HK-2 (cell line): Measurements from ENCODE around the gene VOPP1.

Experiments used
- DNase-seq: peaks from one replicate; pipeline ENCODE4 v3.0.0-alpha.2; 2018; ENCODE audit not compliant: unreplicated experiment

VOPP1 gene

GRCh38 chr7:55532150-55532917 lies 40.0 kb downstream of the VOPP1 start:
- no peak for DNase-seq

GRCh38 chr7:55531536-55531935 lies 40.8 kb downstream of the VOPP1 start:
- no peak for DNase-seq

- no peak for DNase-seq
These were observed 45.0 kb downstream of the VOPP1 start for GRCh38 chr7:55527307-55527706.

- DNase-seq = no peak
These were observed 45.5 kb downstream of the VOPP1 start for GRCh38 chr7:55526770-55527169.

GRCh38 chr7:55526329-55526728 lies 46.0 kb downstream of the VOPP1 start:
- DNase-seq = no peak

- DNase-seq = no peak
These were observed 47.6 kb downstream of the VOPP1 start for GRCh38 chr7:55524558-55525310.

DNA sequence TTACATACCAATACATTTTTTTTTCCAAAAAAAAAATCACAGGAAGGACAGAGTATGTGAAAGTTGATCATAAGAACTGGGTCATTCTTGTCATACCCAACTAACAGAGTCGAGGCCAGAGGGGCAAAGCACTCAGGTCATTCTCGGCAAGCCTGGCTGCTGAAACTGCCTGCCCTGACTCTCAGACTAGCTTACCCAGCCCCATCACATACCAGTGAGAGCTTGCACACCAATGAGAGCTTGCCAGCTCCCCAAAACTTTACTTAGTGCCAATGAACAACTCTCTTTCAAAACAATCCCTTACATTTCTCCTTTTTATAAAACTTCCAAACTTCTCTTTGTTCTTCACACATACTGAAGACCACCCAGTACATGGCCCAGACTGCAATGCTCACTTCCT lies 48.9 kb downstream of the VOPP1 start:
- no peak for DNase-seq

GRCh38 chr7:55521917-55522902 lies 50.1 kb downstream of the VOPP1 start:
- no peak for DNase-seq

GRCh38 chr7:55521512-55521911 lies 50.8 kb downstream of the VOPP1 start:
- DNase-seq = no peak

DNA sequence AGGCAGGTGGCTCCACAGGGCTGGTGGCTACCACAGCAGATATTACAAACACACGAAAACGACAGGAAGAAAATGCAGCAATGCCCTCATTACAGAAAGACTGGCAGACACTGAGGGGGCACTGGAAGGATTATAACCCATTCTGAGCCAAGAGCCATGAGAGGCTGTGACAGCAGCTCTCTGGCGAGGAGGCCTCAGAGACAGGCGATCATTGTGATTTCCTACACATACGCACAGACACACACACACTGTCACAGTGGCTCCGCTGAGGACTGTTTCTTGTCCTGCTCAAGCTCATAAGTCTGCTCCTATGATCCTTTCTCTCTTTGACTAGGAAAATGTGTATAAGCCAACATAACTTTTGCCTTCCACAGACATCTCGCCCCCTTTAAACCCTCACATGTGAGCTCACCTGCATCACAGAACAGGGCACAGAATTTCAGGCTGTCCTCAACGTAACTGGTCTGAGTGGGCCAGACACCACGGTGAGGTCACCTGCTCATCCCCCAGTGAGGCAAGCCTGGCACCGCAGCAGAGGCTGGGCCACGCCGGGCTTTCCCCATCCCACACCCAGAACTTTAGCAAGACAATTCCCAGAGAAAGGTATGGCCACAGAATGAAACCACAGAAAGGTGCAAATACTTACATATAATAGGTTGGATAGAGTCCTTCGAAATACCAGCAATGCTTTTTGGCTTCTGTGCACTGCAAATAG lies 51.7 kb downstream of the VOPP1 start:
- DNase-seq = no peak

- DNase-seq = no peak
These were observed 53.5 kb downstream of the VOPP1 start for GRCh38 chr7:55518836-55519235.

DNA sequence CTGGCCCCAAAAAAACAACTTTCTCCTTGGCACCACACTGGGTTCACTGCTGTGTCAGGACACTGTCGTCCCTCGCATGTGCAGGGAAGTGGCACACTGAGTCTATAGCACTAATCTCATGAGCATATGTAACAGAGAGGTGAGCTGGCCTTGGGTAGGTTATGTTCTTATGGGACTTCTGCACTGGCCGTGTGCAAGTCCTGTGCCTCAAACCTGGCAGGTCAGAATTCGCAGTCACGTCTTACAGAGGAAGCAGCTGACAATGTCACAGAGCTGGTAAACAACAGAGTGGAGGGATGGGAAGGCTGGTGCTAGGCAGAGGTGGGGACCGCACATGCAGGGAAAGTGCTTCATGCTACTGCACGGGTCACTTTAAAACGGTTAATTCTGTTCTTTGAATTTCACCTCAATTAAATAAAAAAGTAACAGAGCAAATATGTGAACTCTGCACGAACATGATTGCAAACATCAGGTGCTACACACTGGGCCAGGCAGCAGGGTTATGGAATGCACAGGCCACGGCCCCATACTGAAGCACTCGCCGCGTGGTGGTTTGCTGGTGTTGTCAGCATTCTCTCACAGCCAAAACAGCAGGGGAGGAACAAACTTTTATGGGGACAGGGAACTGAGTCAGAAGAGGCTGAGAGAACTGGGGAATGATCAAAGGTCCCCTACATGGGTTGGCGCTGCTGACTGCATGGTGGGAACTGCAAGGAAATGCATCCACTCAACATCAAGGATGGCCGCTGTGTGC lies 54.2 kb downstream of the VOPP1 start:
- no peak for DNase-seq

- DNase-seq = no peak
These were observed 55.1 kb downstream of the VOPP1 start for GRCh38 chr7:55517191-55517633.

DNA sequence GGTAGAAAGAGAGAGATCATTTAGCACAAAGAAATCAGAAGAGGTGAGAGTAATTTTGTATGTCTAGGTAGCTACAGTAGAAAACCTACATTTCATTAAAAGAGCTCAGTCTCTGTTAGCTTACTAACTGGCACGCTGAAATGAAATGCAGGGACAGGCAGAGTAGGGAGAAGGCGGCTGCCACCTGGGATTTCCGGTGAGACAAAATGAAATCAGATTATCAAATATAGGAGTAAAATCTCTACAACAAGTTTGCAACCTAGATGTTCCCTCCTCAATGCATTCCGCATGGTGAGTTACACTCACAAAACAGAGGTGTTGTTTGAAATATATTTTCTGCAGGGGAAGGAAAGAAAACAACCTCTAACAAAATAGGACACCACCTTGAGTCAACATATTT lies 55.9 kb downstream of the VOPP1 start:
- no peak for DNase-seq

GRCh38 chr7:55515569-55516279 lies 56.6 kb downstream of the VOPP1 start:
- DNase-seq = no peak

DNA sequence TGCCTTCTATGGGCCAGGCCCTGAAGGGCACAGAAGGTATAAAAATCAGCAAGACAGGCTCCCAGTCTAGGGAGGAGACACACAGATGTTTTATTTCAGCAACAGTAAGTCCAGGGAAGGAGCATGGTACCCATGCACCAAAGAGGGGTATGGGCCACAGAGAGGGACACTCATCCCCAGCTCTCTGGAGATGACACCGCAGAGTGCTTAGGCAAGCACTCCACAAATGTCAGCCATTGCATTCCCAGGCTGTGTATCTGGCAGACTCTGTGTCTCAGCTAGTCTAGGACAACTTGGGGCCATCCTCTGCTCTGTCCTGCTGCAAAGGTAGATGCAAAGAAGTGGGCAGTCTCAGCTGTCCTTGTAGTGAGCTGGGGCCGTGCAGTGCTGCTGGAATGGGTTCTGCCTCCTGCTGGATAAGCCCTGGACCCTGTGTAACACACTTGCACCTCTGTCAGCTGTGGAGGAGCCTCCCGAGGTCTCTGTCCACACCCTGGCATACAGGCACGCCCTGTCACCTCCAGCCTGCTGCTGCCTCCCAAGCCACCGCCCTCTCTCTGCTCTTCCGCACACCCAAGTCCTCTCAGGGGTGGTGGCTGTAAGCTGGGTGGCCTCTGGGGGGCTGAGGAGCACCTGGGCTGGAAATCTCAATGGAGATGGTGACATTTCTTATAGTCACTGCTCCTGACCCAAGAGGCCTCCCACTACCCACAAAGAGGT lies 57.6 kb downstream of the VOPP1 start:
- DNase-seq = no peak

GRCh38 chr7:55513868-55514267 lies 58.4 kb downstream of the VOPP1 start:
- DNase-seq = no peak

- DNase-seq = no peak
These were observed 59.6 kb downstream of the VOPP1 start for GRCh38 chr7:55512635-55513191.

GRCh38 chr7:55510621-55511020 lies 61.7 kb downstream of the VOPP1 start:
- no peak for DNase-seq
